ENCODE data around the gene ZBTB16. TPM values are rescaled to one million over a fixed set of nuclear protein-coding genes. Genes with fewer than 3 reads are reported as not detected.

The ZBTB16 gene
- total RNA-seq, 3 donors from 2014 or later: 4.9 to 82.1 (median 48.8) TPM

DNA sequence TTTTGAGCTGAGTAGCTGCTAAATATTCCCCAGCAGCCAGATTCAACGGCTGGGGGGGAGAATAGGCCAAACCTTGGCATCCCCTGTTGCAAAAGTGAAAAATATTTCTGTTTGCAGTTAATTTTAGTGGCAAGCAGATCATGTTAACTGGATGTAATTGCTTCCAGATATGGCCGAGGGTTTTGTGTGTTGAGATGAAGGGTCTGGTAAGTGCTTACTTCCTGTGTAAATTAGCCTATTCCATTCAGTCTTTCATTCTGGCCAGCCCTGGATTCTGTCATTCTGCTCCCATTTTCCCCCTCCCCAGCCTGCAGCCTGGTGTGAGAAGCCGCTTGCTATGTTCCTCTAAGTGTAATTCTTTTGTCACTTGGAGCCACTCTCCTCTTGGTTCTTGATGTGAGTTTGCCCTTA, 17.4 kb downstream of the ZBTB16 start:
- no peak for DNase-seq
- peaks cover 40% of the 10 kb centered on the region for H3K4me1 ChIP-seq (ENCODE audit: low read depth)

DNA sequence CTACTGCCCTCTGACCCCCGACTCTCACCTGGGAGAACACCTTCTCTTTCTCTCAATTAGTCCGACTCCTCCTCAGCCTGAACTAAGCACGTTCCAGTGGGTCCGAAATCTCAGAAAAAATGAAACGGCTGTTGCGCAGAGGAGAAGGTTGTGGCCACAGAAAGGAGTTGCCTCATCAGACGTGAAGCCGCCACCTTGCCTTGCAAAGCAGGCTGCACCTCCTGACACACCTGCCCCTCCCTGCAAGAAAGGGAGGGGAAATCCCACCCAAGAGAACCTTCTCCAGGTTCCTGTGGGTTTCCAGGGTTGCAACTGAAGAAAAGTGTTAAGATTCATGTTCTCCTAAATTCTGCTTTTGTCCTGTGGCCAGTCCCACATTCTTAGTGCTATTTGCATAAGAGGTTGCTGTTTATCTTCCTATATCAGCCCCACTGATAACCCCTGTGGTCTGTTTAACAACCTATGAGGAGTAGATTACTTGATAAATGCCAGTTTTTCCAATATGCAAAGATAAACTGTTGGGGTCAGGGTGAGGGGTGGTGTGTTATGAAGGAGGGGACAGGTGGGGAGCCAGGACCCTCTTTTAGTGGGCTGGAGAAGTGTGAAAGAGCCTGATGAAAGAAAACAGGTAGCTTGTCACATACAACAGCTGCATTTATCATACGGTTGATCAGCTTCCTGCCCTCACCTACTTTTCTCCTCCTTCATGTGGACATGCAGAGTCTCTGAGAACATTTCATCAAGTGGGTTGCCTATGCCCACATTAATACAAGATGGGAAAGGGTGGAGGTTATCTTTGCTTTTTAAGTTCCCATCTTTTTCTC, 18.2 kb downstream of the ZBTB16 start:
- Histone ChIP-seq H3K4me3 (no peak overlapping the region), H3K9me3 (no peaks in the 10 kb centered on the region), H3K4me1 (ENCODE audit: low read depth) (peaks cover 44% of the 10 kb centered on the region), H3K36me3 (ENCODE audit: low read depth) (no peaks in the 10 kb centered on the region)
- intact Hi-C loops (cut with DNase I, micrococcal nuclease): no loop called here
- DNase-seq (no peak), ATAC-seq (peak; percentile 53)
- TF ChIP-seq, protein P1, sequence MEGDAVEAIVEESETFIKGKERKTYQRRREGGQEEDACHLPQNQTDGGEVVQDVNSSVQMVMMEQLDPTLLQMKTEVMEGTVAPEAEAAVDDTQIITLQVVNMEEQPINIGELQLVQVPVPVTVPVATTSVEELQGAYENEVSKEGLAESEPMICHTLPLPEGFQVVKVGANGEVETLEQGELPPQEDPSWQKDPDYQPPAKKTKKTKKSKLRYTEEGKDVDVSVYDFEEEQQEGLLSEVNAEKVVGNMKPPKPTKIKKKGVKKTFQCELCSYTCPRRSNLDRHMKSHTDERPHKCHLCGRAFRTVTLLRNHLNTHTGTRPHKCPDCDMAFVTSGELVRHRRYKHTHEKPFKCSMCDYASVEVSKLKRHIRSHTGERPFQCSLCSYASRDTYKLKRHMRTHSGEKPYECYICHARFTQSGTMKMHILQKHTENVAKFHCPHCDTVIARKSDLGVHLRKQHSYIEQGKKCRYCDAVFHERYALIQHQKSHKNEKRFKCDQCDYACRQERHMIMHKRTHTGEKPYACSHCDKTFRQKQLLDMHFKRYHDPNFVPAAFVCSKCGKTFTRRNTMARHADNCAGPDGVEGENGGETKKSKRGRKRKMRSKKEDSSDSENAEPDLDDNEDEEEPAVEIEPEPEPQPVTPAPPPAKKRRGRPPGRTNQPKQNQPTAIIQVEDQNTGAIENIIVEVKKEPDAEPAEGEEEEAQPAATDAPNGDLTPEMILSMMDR (IDR thresholded peaks at IDR 0.05): no peak

More for the DNA sequence above, 17.4 kb downstream of the ZBTB16 start:
- Histone ChIP-seq H3K4me3 (no peak overlapping the region), H3K36me3 (ENCODE audit: low read depth) (no peaks in the 10 kb centered on the region), H3K9me3 (no peaks in the 10 kb centered on the region)
- TF ChIP-seq, protein P1 (IDR thresholded peaks at IDR 0.05): no peak
- ATAC-seq: no peak
- intact Hi-C loops (cut with DNase I, micrococcal nuclease): no loop called here

DNA sequence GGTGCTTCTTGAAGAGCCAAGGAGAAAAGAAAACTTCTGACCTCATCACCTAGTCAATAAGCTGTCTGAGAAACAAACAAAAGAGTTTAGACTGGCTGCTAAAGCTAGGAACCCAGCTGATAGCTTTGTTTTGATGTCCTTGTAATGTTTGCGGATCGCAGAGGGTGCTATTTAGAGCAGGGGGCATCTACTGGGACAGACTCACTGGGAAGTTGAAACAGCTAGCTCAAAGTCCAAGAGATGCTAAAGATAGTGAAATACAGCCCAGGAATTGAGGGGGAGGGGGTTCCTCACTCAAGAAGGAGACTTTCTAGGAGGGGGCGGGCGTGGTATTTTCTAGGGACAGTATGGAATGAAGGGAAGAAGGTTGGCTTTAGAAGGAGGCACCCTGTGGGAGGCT, 18.9 kb downstream of the ZBTB16 start:
- DNase-seq (no peak), ATAC-seq (no peak)
- Histone ChIP-seq H3K9me3 (no peaks in the 10 kb centered on the region), H3K4me1 (ENCODE audit: low read depth) (peaks cover 50% of the 10 kb centered on the region), H3K36me3 (ENCODE audit: low read depth) (no peaks in the 10 kb centered on the region), H3K4me3 (no peak overlapping the region)
- intact Hi-C loops (cut with DNase I, micrococcal nuclease): no loop called here
- TF ChIP-seq, protein P1 (IDR thresholded peaks at IDR 0.05): no peak

DNA sequence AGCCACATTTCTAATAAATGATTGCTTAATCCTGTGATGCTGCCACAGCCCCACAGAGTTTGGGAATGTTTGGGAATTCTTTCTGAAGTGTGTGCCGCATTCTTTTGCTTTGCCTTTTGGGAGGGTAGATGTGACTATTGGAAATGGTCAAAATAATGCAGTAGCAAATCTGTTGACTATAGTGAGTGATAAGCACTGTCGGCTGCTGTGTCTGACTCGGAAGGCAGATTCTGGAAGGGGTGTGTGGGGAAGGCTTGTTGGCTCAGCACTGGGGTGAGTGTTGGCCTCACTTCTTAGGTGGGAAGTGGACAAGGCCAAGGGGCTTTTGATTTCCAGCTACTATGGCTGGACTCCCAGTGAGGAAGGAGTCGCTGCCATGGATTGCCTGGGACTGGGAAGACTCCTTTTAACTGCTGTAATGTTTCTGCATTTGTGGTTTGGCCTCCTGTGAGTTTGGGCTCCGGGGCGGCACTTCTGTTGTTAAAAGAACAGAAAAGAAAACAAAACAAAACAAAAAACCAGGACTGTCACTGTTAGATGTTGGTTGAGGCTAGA, 20.1 kb downstream of the ZBTB16 start:
- Histone ChIP-seq H3K36me3 (ENCODE audit: low read depth) (no peaks in the 10 kb centered on the region), H3K4me3 (no peak overlapping the region), H3K9me3 (no peaks in the 10 kb centered on the region), H3K4me1 (ENCODE audit: low read depth) (peaks cover 50% of the 10 kb centered on the region)
- DNase-seq (no peak), ATAC-seq (no peak)
- TF ChIP-seq, protein P1 (IDR thresholded peaks at IDR 0.05): no peak
- intact Hi-C loops (cut with DNase I, micrococcal nuclease): no loop called here

DNA sequence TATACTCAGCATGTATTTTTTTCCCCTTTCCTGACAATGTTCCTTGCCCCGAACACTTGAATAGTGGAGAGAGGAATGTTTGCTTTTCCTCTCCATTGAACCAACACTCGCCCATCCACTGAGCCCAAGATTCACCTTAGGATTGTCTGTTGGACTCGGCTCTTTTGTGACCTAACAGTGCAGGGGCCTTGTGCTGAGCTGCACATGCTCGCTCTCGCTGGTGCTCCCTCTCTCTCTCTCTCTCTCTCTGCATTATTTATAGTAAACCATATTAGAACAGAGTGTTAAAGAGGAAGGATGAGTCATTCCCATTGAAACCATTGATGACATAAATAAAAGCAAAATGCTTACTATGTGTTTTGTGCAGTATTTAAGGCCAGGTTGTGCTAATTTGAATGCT, 20.7 kb downstream of the ZBTB16 start:
- DNase-seq: no peak
- intact Hi-C loops (cut with DNase I, micrococcal nuclease): no loop called here
- no peaks in the 10 kb centered on the region for H3K9me3 ChIP-seq
- H3K36me3 ChIP-seq (ENCODE audit: low read depth): no peaks in the 10 kb centered on the region
- ATAC-seq: peak; percentile 47
- TF ChIP-seq, protein P1 (IDR thresholded peaks at IDR 0.05): no peak
- H3K4me3 ChIP-seq: no peak overlapping the region
- H3K4me1 ChIP-seq (ENCODE audit: low read depth): peaks cover 50% of the 10 kb centered on the region

Data from mucosa of descending colon (tissue), 3 donors.